ENCODE results near the gene PPL.
"Not testable (repeated sequence)": the region's sequence is repeated elsewhere in the genome, so short reads cannot be mapped to it uniquely, and the experiment has no call there.

Gene PPL, protein sequence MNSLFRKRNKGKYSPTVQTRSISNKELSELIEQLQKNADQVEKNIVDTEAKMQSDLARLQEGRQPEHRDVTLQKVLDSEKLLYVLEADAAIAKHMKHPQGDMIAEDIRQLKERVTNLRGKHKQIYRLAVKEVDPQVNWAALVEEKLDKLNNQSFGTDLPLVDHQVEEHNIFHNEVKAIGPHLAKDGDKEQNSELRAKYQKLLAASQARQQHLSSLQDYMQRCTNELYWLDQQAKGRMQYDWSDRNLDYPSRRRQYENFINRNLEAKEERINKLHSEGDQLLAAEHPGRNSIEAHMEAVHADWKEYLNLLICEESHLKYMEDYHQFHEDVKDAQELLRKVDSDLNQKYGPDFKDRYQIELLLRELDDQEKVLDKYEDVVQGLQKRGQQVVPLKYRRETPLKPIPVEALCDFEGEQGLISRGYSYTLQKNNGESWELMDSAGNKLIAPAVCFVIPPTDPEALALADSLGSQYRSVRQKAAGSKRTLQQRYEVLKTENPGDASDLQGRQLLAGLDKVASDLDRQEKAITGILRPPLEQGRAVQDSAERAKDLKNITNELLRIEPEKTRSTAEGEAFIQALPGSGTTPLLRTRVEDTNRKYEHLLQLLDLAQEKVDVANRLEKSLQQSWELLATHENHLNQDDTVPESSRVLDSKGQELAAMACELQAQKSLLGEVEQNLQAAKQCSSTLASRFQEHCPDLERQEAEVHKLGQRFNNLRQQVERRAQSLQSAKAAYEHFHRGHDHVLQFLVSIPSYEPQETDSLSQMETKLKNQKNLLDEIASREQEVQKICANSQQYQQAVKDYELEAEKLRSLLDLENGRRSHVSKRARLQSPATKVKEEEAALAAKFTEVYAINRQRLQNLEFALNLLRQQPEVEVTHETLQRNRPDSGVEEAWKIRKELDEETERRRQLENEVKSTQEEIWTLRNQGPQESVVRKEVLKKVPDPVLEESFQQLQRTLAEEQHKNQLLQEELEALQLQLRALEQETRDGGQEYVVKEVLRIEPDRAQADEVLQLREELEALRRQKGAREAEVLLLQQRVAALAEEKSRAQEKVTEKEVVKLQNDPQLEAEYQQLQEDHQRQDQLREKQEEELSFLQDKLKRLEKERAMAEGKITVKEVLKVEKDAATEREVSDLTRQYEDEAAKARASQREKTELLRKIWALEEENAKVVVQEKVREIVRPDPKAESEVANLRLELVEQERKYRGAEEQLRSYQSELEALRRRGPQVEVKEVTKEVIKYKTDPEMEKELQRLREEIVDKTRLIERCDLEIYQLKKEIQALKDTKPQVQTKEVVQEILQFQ (N-terminal part only)

GRCh38 chr16:4936991-4937781, at the start of gene PPL:
Gene PPL, minus strand, starts transcription at chr16:4937148. Its CDS starts 103 bp downstream, at chr16:4937045.
- DNase-seq, result peak in 1 of 2 experiments; percentile 19

DNA sequence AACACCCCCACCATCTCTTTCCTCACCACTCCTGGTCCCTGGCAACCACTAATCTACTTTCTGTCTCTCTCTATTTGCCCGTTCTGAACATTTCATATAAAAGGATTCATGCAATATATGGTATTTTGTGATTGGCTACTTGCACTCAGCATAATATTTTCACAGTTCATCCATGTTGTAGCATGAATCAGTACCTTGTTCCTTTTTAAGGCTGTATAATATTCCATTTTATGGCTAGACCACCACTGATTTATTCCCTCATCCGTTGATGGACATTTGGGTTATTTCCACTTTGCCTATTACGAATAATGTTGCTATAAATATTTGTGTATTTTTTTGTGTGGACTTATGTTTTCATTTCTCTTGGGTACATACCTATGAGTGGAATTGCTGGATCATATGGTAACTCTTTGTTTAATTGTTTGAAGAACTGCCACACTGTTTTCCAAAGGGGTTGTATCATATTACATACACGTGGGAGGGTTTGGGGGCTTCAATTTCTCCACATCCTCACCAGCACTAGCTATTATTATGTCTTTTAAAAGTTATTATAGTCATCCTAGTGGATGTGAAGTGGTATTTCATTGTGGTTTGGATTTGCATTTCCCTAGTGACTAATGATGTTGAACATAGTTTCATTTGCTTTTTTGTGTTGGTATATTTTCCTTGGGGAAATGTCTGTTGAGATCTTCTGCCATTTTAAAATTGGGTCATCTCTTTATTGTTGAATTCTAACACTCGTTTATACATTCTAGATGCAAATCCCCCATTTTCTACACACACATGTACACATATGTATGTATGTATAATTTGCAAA, 47.4 kb upstream of the PPL start:
- DNase-seq, result no peak

DNA sequence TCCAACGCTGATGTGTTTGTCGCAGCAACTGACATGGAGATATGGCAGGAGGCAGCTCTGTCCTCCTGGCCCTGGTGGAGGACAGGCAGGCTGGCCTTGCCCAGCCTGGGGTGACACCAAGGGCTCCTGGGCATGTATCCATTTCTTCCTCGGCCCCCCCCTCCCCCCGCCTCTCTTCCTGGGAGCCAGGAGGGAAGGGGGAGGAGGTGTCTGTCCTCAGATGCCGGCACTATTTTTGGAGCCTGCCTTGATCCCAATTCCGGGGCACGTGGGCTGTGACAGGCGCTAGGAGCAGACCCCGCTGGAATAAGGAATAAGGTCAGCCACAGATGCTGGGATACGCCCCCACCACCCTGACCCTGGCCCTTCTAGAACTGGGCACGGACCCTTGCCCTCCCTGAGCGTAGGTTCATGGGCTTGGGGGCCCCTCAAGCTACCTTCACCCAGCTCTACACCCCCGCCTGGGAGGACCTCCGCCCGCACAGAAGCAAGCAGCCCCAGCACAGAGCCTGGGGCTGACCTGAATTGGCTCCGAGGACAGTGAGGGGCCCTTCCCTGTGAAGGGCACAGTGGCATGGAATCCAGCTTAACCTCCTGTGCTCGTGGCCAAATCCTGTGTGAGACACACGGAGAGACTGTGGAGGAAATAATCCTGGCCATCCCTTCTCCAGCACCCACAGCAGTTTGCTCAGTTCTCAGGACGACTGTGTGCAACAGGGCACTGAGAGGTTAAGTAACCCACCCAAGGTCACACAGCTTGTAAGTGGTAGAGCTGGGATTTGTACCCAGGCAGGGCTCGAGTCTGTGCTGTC, 45.3 kb upstream of the PPL start:
- DNase-seq, result no peak

- DNase-seq, result no peak
Observed at GRCh38 chr16:4981473-4981872, 44.5 kb upstream of the PPL start.

- no peak for DNase-seq
Observed at GRCh38 chr16:4980691-4981090, 43.7 kb upstream of the PPL start.

DNA sequence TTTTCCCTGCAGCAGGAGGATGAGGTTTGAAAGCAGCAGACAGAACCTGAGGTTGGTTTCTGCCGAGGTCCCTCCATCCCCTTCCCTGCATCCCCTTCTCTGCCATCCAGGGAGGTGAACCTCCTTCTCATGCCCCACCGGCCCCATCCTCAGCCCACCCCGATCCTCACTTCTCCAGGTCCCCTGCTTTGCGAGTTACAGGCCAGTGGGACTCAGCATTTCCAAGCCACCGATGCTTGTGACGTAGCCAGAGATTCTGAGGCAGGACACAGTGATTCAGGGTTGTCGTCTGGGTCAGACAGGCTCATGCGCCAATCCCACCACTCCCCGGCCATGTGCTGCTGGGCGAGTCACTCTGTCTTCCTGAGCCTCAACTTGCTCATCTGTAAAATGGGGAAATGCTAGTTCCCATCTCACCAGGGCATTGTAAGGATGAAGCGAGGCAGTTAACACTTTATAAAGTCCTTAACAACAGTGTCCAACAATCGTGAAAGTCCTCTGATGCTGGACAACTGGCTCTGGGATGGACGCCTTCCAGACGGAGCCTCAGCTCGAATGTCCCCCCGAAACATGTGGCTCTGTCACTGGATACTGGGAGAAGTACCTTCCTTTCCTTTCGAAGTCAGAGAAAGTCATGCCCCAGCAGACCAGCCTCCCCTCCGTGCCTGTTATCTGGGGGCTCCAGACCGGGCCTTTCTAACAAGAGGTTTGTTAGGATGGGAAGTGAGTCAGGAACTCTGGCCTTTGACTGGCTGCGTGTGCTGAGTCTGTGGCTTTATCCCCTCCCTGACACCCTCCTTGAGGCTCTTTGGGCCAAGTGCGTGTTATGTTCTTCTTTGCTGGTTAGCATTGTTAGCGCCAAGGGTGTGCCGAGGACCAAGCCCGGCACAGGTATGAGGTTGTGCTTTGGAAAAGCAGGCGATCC, 43.0 kb upstream of the PPL start:
- DNase-seq, result no peak

GRCh38 chr16:4979164-4979563, 42.2 kb upstream of the PPL start:
- DNase-seq, result no peak

DNA sequence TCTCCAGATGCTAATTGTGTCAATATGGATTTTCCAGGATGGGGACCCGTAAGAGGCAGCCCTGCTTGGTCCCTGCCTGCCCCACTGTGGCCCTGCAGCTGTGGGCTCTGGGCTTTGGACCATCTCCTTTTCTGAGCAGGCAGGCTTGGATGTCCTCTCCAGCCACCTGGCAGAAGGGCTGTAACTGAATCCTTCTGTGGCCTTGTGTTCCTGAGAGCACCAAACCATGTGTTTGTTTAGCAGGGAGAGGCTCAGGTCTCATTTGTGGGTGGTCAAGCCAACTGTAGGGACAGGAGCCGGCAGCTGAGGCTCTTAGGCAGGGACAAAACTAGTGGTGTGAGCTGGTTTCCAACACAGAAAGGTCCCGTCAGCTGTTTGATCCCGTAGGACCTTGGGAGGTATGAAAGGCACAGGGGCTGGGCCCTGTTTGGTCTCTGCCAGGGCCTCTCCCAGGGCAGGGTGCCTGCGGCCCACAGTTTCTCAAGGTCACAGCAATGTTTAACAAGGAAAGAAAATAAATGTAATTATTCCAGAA, 39.7 kb upstream of the PPL start:
- DNase-seq, result no peak

GRCh38 chr16:4976079-4976478, 39.1 kb upstream of the PPL start:
- DNase-seq, result no peak

- no peak for DNase-seq
Observed at GRCh38 chr16:4972938-4973587, 36.1 kb upstream of the PPL start.

- DNase-seq, result no peak
Observed at GRCh38 chr16:4970010-4970409, 33.1 kb upstream of the PPL start.

GRCh38 chr16:4968879-4969483, 32.0 kb upstream of the PPL start:
- no peak for DNase-seq

DNA sequence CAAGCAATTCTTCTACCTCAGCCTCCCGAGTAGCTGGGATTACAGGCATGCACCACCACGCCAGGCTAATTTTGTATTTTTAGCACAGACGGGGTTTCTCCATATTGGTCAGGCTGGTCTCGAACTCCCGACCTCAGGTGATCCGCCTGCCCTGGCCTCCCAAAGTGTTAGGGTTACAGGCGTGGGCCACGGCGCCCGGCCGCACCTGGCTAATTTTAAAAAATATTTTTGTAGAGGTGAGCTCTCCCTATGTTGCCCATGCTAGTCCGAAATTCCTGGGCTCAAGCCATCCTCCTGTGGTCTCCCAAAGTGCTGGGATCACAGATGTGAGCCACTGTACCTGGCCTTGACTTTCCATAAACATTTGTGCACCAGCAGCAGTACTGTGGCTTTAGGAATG, 31.3 kb upstream of the PPL start:
- DNase-seq, result not testable (repeated sequence)

DNA sequence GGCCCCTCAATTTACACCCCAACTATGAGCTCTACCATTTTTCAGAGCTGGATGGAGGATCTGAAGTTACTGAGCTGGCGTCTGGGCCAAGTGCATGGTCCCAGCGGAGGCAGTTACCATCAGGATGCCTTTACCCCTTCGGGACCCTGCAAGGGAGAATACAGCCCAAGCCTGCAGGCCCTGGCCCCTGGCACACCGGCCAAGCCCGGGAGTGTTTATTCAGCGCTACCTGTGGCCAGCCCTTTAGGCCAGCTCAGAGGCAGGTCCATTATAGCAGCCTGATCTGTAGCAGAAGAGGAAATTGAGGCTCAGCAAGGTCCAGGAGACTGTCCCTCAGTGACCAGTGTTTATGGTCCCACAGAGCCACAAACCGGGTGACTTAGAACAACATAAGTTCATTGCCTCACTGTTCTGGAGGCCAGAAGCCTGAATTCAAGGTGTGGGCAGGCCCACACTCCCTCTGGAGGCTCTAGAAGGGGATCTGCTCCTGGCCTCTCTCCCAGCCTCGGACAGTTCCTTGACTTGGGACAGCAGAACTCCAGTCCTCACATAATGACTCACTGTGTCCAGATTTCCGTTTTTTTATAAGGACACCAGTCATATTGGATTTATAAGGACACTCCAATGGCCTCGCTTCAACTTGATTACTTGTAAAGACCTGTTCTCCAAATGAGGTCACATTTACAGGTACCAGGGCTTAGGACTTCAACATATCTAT, 29.9 kb upstream of the PPL start:
- no peak for DNase-seq

GRCh38 chr16:4963527-4963926, 26.6 kb upstream of the PPL start:
- DNase-seq, result not testable (repeated sequence)

DNA sequence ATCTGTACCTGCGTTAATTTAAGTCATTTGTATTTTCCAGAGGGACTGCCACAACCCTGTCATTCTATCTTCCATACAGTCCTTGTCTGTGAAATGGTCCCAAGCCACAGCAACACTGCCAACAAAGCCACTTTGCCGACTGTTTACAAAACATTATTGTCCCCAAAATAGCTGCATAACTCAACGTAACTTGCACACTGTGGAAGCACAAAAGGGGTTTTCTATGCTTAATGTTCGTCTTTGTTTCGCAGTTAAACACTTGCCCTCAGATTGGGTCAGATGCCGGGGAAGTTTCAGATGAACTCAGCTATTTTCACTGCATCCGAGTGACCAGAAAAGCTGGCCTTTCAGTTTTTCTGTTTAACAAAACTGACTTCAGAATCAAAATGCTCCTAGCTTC, 25.8 kb upstream of the PPL start:
- DNase-seq, result no peak

DNA sequence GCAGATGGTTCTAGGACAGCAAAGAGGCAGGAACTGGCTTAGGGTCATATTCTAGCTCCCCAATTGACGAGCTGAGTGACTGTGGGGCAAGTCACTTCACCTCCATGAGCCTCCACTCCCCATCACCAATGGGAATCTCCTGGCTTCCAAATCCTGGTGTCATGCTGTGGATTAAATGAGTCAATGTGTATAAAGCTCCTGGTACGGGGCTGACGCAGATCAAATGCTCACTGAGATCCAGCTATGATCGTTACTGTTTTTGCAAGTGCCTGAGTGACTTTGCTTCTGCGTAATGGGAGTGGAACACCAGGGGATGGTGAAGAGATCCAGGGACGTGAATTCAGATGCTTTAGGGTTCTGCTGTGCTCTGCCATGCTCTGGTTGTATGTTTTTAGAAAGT, 23.6 kb upstream of the PPL start:
- DNase-seq, result no peak

All from NCI-H524 (cell line).